GM21825 (cell line): Measurements from ENCODE around the gene CCNE1.

Experiments used
- ATAC-seq: cut with Tn5 transposase; IDR thresholded peaks from one replicate; pipeline ENCODE4 v1.9.1; 2021; ENCODE audit warnings: mild to moderate bottlenecking, moderate library complexity; ENCODE audit not compliant: unreplicated experiment

Gene CCNE1

DNA sequence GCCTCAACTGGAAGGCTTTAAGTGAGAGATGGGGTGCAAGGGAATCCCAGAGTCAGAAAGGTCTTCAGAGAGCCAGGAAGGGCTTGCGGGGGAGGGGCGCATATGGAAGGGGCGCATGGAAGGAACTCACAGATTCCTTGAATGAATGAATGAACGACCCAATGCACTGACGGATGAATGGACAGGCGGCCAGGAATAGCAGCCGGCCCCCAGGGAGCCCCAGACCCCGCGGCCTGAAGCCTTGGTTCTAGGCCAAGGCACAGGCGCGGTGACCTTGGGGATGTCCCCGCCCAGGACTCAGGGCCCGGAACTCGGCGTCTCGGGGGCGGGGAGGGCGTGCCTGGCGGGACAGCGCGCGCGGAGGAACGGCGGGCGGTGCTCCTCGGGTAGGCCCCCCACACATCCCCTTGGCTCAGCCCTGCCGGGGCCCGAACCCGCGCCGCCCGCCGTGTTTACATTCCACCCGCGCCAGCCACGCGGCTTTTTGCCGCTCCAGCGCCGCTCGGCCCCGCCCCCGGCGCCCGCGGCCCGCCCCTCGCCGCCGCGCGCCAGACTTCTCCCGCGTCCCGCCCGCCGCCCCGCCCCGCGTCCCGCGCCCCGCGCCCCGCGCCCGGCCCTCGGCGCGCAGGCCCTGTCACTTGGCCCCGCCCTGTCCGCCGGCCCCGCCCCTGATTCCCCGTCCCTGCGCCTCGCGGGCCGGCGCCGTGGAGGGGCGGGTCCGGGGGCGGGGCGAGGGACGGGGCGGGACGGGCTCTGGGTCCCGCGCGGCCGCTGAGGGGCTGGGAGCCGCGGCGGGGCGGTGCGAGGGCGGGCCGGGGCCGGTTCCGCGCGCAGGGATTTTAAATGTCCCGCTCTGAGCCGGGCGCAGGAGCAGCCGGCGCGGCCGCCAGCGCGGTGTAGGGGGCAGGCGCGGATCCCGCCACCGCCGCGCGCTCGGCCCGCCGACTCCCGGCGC is at the start of gene CCNE1:
CCNE1 (plus strand) TSS at position 867 of the 955 bp plus-strand sequence. CDS start 565 bp downstream, outside the sequence.
- peak; percentile 74 for ATAC-seq

DNA sequence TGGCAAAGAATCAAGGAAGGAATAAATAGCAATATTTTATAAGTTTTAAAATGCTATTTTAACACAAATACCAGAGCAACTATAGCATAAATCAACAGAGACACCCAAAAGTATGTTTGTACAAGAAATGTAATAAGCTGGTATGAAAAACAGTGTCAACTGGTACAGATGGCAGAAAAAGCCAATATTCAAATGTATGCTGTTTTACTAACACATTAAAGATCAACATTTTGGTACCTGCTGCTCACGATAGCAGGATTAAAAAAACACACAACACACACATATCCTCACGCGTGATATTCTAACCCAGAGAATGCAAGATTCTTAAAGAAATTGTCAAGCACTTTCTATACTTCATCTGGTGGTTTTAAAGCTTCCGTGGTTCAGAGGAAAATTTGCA is 48.6 kb upstream of the CCNE1 start:
- ATAC-seq, result no peak

DNA sequence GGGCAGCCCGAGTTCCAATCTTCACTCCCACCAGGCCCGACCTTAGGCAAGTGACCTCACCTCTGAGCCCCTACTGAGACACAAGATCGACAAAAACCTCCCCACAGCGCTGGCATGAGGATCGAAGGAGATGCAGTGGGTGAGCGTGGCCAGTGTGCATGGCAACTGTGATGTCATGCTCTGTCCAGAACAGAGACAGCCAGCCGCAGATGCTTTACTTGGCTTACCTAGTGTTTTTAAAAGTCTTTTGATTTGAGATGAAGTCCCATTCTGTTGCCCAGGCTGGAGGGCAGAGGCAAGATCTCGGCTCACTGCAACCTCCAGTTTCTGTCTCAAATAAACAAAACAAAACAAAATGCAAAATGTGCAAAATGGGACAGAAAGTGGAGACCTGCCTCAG is 47.4 kb upstream of the CCNE1 start:
- ATAC-seq, result no peak

DNA sequence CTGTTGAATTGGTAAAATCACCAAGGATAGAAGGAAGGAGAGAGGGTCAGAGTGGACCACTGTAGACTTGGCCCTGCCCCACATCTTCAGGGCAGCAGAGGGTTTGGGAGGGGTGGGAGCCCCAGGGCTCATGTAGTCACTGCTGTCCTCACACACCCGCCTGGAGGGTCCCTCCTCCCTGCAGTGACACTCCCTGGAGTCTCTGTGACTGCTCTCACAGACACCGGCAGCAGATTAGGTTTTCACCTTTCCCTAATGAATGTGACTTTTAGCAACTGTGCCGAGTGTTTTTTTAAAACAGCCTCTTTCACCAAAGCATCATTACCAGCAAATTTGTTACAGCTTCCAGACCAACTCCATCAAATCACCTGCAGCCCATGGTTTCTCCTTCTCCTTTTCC is 45.7 kb upstream of the CCNE1 start:
- ATAC-seq, result no peak

DNA sequence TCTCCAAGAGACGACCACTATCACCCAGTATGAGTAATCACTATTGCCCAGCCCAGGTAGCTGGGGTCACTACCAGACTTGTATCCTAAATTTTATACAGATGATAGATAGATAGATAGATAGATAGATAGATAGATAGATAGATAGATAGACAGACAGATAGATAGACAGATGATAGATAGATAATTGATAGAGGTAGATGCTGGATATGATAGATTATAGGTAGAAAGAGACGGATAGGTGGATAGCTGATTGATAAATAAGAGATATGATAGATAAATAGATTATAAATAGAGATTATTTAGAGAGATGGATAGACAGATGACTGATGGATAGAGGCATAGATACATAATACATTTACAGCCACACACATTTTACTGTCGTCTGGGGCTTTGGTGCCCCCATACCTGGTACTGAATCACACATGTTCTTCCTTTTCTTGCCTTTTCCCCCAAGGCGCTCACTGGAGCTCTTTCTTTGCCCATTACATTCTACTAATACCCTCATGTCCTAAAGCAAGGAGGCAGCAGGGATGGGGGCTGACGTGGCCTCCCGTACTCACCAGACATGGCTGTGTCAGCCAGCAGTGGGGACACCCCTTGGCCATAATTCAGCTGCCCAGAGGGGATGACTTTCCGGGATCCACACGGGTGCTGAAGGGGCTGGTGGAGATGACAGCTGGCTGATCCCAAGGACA is 44.6 kb upstream of the CCNE1 start:
- ATAC-seq, result no peak

DNA sequence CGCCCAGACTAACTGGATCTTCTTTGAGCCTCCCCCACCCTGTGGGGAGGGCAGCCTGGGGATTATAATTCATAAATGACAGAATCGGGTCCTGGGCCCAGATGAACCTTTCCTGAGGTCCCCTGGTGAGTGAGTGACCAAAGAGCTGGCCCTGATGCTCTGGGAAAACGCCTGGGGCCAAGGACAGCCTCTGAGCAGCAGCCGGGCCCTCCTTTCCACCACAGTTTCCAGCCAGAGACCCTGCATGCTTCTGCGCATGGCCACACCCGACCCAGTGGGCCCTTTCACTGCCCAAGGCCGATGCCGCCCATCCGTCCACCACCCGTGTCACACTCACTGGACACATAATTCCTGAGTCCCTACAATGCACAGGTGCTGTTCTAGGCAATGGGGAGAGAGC is 43.6 kb upstream of the CCNE1 start:
- no peak for ATAC-seq

DNA sequence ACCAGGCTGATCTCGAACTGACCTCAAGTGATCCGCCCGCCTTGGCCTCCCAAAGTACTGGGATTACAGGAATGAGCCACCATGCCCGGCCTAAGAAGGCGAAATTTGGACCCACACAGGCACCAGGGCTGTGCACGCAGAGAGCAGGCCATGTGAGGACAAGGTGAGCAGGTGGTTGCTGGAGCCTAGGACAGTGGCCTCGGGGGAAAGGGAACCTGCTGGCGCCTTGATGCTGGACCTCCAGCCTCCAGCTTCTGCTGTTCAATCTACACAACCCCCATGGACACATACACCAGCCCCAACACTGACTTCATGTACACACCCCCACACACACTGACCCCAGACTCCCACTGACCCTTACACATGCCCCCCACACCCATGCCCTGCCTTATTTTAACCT is 41.8 kb upstream of the CCNE1 start:
- no peak for ATAC-seq

DNA sequence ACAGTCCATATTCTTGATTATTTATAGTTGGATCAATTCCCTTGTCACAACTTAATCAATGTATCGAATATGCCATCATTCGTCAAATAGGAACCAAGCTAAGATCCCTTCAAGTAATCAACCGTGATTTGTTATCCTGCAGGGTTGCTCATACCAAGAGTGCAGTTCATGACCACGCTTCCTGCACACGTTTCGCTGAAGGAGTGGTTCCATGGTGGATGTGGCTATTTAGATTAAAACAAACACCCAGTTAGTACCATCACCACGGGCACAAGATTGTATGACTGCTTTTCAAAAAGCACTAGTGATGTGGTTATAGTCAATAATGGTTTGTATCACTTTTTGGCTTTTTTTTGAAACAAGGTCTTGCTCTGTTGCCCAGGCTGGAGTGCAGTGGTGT is 41.1 kb upstream of the CCNE1 start:
- no peak for ATAC-seq

DNA sequence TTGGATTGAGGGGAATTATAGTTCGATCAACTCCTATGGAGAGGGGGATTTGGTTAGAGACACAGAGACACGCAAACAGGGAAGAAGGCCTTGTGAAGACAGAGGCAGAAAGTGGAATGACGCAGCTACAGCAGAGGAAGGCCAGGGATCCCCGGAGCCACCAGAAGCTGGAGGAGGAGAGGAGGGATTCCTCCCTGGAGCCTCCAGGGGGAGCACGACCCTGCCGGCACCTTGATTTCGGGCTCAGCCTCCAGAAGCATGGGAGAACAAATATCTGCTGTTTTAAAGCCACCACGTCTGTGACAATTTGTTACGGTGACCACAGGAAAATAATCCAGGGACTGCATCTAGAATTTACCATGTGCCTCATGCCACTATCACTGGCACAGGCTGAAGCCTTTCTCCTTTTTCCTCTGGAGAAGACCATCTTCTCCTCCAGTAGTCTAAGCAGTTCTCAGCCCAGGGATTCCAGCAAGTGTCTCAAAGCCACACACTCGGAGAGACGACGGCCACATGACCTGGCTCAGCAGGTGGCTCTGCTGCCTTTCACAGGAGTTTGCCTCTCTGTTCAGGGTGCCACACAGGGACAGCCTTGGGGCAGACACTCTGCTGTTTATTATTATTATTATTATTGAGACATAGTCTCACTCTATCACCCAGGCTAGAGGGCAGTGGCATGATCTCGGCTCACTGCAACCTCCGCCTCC is 39.9 kb upstream of the CCNE1 start:
- no peak for ATAC-seq

DNA sequence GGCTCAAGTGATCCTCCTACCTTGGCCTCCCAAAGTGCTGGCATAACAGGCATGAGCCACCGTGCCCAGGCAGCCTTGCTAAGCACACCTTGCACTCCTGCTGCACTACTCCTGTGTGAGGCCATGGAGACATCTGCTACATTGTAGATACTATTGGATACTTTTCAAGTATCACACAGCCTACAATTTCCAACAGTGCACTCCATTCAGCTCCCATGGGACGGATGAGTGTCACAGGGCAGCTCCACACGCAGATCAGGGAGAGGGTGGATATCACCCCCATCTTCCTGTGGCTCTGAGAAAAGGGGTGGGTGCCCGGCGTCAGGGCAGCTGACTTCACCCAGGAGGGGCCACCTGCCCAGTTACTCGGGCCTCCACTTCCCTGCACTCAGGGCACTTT is 39.1 kb upstream of the CCNE1 start:
- no peak for ATAC-seq

DNA sequence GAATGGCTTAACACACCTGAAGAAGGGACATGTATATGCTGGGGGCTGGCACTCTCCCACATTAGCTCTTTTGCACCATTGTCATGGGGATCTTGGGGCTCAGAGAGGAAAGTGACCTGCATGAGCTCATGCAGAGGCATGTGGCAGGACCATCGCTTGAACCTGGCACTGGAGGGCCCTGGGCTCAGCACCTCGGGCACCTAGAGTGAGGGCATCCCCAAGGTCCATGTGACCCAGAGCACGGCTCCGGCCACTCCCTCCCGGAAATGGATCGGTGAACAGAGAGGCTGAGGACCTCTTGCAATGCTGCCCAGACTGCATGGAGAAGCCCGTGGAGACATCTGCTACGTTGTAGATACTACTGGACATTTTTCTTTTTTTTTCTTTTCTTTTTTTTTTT is 38.6 kb upstream of the CCNE1 start:
- no peak for ATAC-seq

DNA sequence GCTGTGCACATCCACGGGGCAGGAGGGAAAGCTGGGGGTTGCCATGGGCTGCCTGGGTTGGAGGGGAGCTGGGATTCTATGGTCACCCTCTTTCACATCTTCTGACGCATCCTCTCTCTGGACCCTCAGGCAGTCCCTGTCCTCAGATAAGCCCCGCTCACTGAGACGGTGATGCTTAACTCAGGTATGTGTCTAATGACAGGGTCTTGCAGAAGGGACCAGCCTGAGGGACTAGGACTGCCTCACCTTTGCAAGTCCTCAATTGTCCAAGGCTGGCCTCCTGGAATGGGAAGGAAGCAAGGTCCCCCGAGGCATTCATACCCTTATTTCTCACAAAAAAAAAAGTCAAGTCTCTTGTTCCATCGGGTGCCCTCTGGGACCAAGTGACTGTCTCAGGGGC is 37.7 kb upstream of the CCNE1 start:
- ATAC-seq, result no peak

DNA sequence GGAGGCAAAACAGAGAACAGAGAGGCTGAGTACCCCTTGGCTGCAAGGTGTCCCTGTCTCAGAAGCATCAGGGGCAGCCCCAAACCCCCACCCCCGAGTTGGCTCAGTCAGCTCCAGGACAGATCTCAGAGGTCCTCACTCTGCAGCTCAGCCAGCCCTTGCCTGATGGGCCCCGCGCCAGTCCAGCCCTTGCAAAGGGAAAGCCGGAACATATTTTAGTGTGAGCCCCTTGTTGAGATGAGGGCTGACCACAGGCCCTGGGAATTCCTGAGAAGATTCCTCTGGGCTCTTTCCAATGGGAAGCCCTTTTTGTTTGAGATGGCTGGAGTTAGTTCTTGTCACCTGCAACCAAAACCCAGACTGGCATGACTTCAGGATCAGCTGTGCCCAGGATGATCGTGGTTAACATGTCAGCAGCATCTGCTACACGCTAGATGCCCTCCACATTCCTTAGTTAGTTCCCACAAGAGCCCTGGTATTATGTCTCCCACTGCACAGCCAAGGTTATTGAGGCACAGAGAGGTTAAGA is 33.9 kb upstream of the CCNE1 start:
- no peak for ATAC-seq

DNA sequence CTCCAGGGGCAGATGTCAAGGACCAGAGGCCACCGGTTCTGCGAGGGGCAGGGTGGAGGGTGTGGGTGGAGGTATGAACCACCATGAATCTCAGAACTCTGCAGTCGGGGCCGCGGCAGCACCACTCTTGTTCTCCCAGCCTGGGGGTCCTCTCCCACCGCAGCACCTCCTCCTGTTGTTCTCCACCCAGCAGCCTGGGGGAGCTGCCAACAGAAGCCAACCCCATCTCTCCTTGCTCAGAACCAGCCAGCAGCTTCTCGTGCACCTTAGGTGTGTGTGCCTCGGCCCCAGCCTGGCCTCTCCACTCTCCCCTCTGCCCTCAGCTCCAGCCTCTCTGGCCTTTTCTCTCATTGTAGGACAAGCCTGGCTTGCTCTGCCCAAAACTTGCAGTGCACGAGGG is 31.9 kb upstream of the CCNE1 start:
- no peak for ATAC-seq

DNA sequence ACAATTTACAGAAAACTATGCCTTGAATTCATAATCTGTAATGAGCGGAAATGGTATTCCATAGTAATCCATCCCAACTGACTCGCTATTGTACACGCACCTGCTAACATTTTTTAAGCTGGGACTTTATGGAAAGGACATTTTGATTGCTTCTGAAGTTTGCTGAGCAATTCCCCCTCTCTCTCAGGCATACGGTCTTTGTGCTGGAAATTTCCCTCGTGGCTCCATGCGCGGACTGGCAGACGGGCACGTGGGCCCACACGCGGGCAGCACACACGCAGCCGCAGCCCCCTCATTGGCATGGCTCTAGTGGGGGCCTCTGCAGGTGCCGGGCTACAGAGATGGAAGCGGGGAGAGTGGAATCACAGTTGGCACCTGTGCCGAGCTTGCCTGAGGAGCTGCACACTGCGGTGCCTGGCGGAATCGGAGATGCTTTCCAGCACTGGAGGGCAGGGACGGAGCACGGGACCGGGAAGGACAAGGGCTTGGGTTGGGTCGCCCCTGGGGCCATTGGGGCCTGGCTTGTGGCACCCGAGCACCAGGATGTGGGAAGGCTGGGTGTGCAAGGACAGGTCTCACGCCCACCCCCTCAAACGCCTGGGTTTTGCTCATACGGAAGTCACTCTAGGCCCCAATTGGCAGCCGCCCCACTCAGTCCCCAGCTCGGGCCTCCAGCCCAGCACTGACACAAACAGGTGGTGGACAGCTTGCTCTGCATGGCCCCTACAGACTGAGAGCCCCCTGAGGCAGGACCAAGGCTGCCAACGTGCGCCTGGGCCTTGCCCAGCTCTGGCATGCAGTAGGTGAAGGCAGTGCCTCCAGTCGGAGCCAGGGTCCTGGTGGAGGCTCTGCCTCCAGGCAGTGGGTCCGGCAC is 30.2 kb upstream of the CCNE1 start:
- ATAC-seq, result no peak

DNA sequence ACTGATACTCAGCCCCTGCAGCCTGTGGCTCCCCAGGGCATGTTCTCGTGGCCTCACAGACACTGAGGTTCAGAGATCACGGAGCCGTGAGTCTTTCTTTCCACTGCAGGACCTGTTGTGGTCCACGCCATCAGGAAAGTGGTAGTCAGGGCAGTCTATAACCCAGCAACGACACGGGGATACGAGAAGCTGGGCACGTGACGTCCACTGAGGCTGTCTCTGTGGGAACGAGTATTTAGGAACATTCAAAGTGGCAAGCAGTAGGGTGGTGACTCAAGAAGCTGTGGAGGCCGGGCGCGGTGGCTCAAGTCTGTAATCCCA is 29.6 kb upstream of the CCNE1 start:
- ATAC-seq, result no peak

DNA sequence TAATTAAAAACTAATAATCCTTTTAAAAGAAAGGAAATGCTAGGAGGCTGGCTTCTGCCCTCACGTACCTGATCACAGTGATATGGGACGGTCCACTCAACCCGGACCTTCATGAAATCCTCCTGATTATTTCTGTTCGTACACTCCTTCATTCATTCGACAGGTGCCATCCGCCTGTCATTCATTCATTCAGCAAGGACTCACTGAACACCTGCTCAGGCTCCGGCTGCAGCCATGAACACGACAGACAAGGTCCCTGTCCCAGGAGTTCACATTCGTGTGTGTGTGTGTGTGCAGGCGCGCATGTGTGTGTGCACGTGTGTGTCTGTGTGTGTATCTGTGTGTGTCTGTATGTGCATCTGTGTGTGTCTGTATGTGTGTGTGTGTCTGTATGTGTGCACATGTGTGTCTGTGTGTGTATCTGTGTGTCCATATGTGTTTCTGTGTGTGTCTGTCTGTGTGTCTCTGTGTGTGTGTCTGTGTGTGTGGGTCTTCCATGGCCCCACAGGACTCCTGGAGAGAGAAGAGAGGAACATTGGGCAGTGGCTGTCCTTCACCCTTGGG is 28.1 kb upstream of the CCNE1 start:
- ATAC-seq, result no peak

DNA sequence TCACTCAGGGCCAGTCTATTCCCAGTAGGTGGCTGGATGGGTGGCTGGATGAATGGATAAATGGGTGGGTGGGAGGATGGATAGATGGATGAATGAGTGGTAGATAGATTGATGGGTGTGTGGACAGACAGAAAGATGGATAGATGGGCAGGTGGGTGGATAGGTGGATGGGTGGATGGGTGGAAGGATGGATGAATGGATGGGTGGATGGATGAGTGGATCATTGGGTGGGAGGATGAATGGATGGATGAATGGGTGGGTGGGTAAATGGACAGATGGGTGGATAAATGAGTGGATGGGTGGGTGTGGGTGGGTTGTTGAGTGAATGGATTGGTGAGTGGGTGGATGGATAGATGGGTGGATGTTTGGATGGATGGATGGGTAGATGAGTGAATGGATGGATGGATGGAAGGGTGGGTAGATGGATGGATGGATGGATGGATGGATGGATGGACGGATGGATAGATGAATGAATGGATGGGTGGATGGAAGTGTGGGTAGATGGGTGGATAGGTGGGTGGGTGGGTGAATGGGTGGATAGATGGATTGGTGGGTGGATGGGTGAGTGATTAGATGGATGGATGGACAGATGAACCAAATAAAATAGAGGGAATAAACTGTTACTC is 27.1 kb upstream of the CCNE1 start:
- no peak for ATAC-seq

DNA sequence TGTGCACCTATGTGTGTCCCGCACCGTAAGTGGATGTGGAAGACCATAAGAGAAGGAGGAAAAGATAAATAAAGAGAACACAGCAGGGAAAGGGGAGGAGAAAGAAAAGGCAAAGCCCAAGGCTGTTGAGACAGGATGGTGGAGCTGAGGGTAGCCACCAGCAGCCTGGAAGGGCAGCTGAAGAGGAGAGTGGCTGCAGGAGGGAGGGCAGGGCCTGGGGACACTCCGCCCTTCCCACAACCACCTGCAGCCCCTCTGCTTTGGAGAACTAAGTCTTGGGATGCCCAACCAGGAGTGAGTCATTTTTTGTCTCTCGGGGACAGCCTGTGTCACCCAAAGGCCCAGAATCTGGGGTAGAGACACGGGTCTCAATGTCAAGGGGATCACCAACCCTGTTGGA is 26.4 kb upstream of the CCNE1 start:
- ATAC-seq, result no peak
